Panc1 (cell line): ENCODE measurements around the gene DNAJB7. TPM values are rescaled to one million over a fixed set of nuclear protein-coding genes. Genes with fewer than 3 reads are reported as not detected.

ENCODE experiments used
- ATAC-seq: fragments of 200-7000 bp; cut with Tn5 transposase; 2 replicates; pipeline ENCODE4 v1.9.1; 2020; ENCODE audit warnings: mild to moderate bottlenecking, moderate library complexity
- BruUV-seq: library from RNA; stranded (reverse); fragments of 400-500 nt; replicated peaks from 2 replicates; lab custom pipeline; 2021; lab: Mats Ljungman, UMichigan
- CTCF ChIA-PET: fragments of 300-600 bp; sonication (Branson Sonifier 250); formaldehyde crosslinking; loops from one replicate; lab custom pipeline; 2022; ENCODE audit warnings: antibody characterized with exemption; lab: Charles Lee
- POLR2A ChIA-PET: fragments of 300-600 bp; sonication (Branson Sonifier 250); formaldehyde crosslinking; loops from one replicate; lab custom pipeline; 2022; ENCODE audit warnings: antibody characterized with exemption; lab: Charles Lee
- DNase-seq: peaks from one replicate; pipeline ENCODE4 v3.0.0-alpha.2; 2010; ENCODE audit warnings: low read depth, low spot score
- H3K27ac ChIP-seq: 2 replicates; pipeline ENCODE4 v1.5.1; 2011; ENCODE audit warnings: mild to moderate bottlenecking, low read length, inconsistent platforms
- H3K27me3 ChIP-seq: fragments of 200-500 bp; sonication (Bioruptor generic); 2 replicates; pipeline ENCODE4 v1.6.0; 2014; ENCODE audit warnings: low read length, inconsistent platforms; ENCODE audit not compliant: control insufficient read depth, insufficient read depth
- H3K36me3 ChIP-seq: fragments of 200-500 bp; sonication (Bioruptor generic); 2 replicates; pipeline ENCODE4 v1.5.1; 2014; ENCODE audit warnings: inconsistent platforms, mild to moderate bottlenecking, low read length, moderate library complexity; ENCODE audit not compliant: control insufficient read depth, insufficient read depth
- H3K4me1 ChIP-seq: 2 replicates; pipeline ENCODE4 v1.5.1; 2011; ENCODE audit warnings: inconsistent platforms, mild to moderate bottlenecking, low read length, moderate library complexity; ENCODE audit not compliant: control insufficient read depth, insufficient read depth
- H3K4me3 ChIP-seq, 2 experiments: 2 replicates each; pipeline ENCODE4 v1.5.1; 2011 to 2012; ENCODE audit warnings: low read depth in 2 of 2, low read length in 2 of 2, mild to moderate bottlenecking in 2 of 2, inconsistent platforms in 1 of 2, moderate library complexity in 1 of 2
- H3K9me3 ChIP-seq: fragments of 200-500 bp; sonication (Bioruptor generic); 2 replicates; pipeline ENCODE4 v1.5.1; 2014; ENCODE audit warnings: low read depth, mild to moderate bottlenecking, inconsistent platforms, low read length, moderate library complexity; ENCODE audit not compliant: control insufficient read depth, insufficient read depth
- POLR2AphosphoS5 ChIP-seq: IDR thresholded peaks from 2 replicates; pipeline ENCODE4 v1.6.1; 2012; ENCODE audit warnings: mild to moderate bottlenecking, low read depth, low read length, moderate library complexity
- SIN3A ChIP-seq: IDR thresholded peaks from 2 replicates; pipeline ENCODE4 v1.6.1; 2012; ENCODE audit warnings: low read depth, mild to moderate bottlenecking, low read length, moderate library complexity, borderline replicate concordance; ENCODE audit not compliant: insufficient read depth
- TCF7L2 ChIP-seq: IDR thresholded peaks from 2 replicates; pipeline ENCODE4 v1.6.1; 2011; ENCODE audit warnings: mild to moderate bottlenecking, low read depth, low read length, inconsistent platforms
- in situ Hi-C: cut with HindIII; loops from 2 replicates; pipeline ENCODE4 v1.10.0; 2016; ENCODE audit warnings: low sequenced_read_pairs, low pct_unique_long_range_greater_than_20kb
- intact Hi-C: fragments of 100-400 bp; cut with micrococcal nuclease; formaldehyde crosslinking; loops from one replicate; pipeline ENCODE4 v1.10.0; 2022; ENCODE audit not compliant: unreplicated experiment
- total RNA-seq: library from RNA; stranded (reverse); gene quantifications from one replicate; pipeline ENCODE4 v1.2.1, GENCODE V29; 2021; ENCODE audit not compliant: unreplicated experiment
- TF ChIP-seq, protein P1 (sequence below): fragments of 450-650 bp; IDR thresholded peaks from 2 replicates; pipeline ENCODE4 v1.5.1; 2017; ENCODE audit warnings: mild to moderate bottlenecking
- TF ChIP-seq, protein P2 (sequence below), 2 experiments: IDR thresholded peaks; 2 replicates each; pipeline ENCODE4 v1.6.1; 2011 to 2012; ENCODE audit warnings: low read depth in 2 of 2, control low read depth in 1 of 2, low read length in 1 of 2, mild to moderate bottlenecking in 1 of 2, moderate library complexity in 1 of 2; ENCODE audit not compliant: insufficient read depth in 1 of 2

DNAJB7 gene
- total RNA-seq, 1 experiment from 2014 or later, result not detected

DNA sequence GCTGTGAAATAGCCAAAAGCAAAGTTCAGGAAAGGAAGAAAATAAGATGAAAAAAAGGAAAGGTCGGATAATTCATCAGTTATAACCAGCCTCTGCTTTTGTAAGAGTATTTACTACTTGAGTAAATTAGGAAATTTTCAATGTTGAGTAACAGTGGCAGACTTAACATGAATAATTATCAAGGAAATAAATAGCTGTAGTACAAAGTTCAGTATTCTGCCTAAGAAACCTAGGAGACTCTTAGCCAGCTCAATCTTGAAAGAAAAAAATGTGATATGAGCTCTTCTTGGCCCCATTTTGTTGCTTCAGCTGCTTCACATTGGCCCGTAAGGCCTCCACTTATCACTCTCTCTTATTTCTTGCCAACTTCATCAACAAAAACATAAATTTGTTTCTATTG is 17.0 kb upstream of the DNAJB7 start:
- TF ChIP-seq, protein P1, sequence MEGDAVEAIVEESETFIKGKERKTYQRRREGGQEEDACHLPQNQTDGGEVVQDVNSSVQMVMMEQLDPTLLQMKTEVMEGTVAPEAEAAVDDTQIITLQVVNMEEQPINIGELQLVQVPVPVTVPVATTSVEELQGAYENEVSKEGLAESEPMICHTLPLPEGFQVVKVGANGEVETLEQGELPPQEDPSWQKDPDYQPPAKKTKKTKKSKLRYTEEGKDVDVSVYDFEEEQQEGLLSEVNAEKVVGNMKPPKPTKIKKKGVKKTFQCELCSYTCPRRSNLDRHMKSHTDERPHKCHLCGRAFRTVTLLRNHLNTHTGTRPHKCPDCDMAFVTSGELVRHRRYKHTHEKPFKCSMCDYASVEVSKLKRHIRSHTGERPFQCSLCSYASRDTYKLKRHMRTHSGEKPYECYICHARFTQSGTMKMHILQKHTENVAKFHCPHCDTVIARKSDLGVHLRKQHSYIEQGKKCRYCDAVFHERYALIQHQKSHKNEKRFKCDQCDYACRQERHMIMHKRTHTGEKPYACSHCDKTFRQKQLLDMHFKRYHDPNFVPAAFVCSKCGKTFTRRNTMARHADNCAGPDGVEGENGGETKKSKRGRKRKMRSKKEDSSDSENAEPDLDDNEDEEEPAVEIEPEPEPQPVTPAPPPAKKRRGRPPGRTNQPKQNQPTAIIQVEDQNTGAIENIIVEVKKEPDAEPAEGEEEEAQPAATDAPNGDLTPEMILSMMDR, result no peak
- TF ChIP-seq POLR2AphosphoS5 (no peak), TCF7L2 (no peak), SIN3A (no peak)
- TF ChIP-seq, protein P2, sequence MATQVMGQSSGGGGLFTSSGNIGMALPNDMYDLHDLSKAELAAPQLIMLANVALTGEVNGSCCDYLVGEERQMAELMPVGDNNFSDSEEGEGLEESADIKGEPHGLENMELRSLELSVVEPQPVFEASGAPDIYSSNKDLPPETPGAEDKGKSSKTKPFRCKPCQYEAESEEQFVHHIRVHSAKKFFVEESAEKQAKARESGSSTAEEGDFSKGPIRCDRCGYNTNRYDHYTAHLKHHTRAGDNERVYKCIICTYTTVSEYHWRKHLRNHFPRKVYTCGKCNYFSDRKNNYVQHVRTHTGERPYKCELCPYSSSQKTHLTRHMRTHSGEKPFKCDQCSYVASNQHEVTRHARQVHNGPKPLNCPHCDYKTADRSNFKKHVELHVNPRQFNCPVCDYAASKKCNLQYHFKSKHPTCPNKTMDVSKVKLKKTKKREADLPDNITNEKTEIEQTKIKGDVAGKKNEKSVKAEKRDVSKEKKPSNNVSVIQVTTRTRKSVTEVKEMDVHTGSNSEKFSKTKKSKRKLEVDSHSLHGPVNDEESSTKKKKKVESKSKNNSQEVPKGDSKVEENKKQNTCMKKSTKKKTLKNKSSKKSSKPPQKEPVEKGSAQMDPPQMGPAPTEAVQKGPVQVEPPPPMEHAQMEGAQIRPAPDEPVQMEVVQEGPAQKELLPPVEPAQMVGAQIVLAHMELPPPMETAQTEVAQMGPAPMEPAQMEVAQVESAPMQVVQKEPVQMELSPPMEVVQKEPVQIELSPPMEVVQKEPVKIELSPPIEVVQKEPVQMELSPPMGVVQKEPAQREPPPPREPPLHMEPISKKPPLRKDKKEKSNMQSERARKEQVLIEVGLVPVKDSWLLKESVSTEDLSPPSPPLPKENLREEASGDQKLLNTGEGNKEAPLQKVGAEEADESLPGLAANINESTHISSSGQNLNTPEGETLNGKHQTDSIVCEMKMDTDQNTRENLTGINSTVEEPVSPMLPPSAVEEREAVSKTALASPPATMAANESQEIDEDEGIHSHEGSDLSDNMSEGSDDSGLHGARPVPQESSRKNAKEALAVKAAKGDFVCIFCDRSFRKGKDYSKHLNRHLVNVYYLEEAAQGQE (IDR thresholded peaks at IDR 0.05; ENCODE audit: insufficient read depth in 1 of 2, low read depth in 2 of 2, low read length in 1 of 2), result no peak
- peaks cover 2% of the 10 kb centered on the region; the same call in 1 of the 2 replicates for H3K36me3 ChIP-seq
- no TSS peak for BruUV-seq
- POLR2A ChIA-PET, result no interaction called here
- H3K4me1 ChIP-seq, result no peaks in the 10 kb centered on the region
- CTCF ChIA-PET, result no interaction called here
- H3K9me3 ChIP-seq, result no peaks in the 10 kb centered on the region
- in situ Hi-C loops (no loop called here), intact Hi-C loops (no loop called here)
- H3K4me3 ChIP-seq, result no peak overlapping the region
- no peak for DNase-seq
- no peak for ATAC-seq
- H3K27ac ChIP-seq, result no peak overlapping the region
- H3K27me3 ChIP-seq, result no peaks in the 10 kb centered on the region

DNA sequence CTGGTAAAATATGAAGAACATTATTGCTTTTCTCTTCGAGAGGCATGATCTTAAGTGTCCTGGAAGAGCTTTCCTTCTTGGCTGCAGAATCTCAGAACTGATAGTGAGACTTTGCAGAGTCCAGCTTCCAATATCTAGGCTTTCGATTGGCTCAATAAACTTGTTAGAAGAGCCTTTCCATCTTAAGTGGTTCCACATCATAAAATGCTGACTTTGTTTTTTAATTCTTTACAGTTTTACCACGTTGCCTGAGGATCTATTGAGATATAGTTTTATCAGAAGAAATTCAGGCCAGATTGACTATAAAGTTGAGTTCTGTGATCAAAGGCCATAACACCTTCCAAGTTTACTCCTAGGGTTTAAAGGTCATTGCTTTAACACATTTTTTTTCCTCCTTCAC is 15.6 kb upstream of the DNAJB7 start:
- Histone ChIP-seq H3K4me3 (no peak overlapping the region), H3K4me1 (no peaks in the 10 kb centered on the region), H3K27me3 (no peaks in the 10 kb centered on the region), H3K27ac (no peak overlapping the region), H3K9me3 (no peaks in the 10 kb centered on the region), H3K36me3 (0 out of 2 replicates have a peak, but pooled peaks cover 2% of the 10 kb centered on the region)
- no peak for ATAC-seq
- TF ChIP-seq, protein P2 (IDR thresholded peaks at IDR 0.05; ENCODE audit: insufficient read depth in 1 of 2, low read depth in 2 of 2, low read length in 1 of 2), result no peak
- TF ChIP-seq POLR2AphosphoS5 (no peak), SIN3A (no peak), TCF7L2 (no peak)
- TF ChIP-seq, protein P1, result no peak
- in situ Hi-C loops, result no loop called here
- no peak for DNase-seq
- intact Hi-C loops, result no loop called here
- BruUV-seq, result TSS peak; percentile 29
- POLR2A ChIA-PET, result no interaction called here
- CTCF ChIA-PET, result interaction anchor here (0.6 kb wide), 1 partner anchor 197 kb away, joined by 4 read pairs; no protein-coding TSS in a partner anchor
